A549 (cell line): ENCODE results near the gene FBXL13.

Source experiments
- CEBPB ChIP-seq, 2 experiments: fragments of >200 bp in 1 of 2; sonication (Bioruptor Twin) in 1 of 2; formaldehyde crosslinking in 1 of 2; IDR thresholded peaks; 2 replicates each; pipeline ENCODE4 v1.6.1; 2012 to 2016
- CHD4 ChIP-seq: fragments of 200-600 bp; sonication (generic); IDR thresholded peaks from 2 replicates; pipeline ENCODE4 v1.6.1; 2016; ENCODE audit warnings: antibody characterized with exemption, mild to moderate bottlenecking, borderline replicate concordance
- CTCF ChIP-seq: fragments of >200 bp; sonication (Bioruptor Twin); formaldehyde crosslinking; IDR thresholded peaks from 3 replicates; pipeline ENCODE4 v1.5.1; 2016
- EP300 ChIP-seq, 2 experiments: fragments of >200 bp; sonication (Bioruptor Twin); formaldehyde crosslinking; IDR thresholded peaks; 2 replicates in 1 of 2; 3 replicates in 1 of 2; pipeline ENCODE4 v1.6.1; 2016 to 2017
- JUN ChIP-seq, 2 experiments: fragments of >200 bp; sonication (Bioruptor Twin); formaldehyde crosslinking; IDR thresholded peaks; 2 replicates in 1 of 2; 3 replicates in 1 of 2; pipeline ENCODE4 v1.6.1; 2016 to 2017
- MAFK ChIP-seq: fragments of 450-650 bp; IDR thresholded peaks from 2 replicates; pipeline ENCODE4 v1.6.1; 2014; ENCODE audit not compliant: partially characterized antibody
- PHF8 ChIP-seq: fragments of 200-600 bp; sonication (generic); IDR thresholded peaks from 2 replicates; pipeline ENCODE4 v1.6.1; 2016; ENCODE audit warnings: low read depth, mild to moderate bottlenecking, antibody characterized with exemption, moderate library complexity, borderline replicate concordance
- POLR2A ChIP-seq: IDR thresholded peaks from 2 replicates; pipeline ENCODE4 v1.6.1; 2012; ENCODE audit warnings: mild to moderate bottlenecking, low read length
- POLR2AphosphoS2 ChIP-seq: conservative IDR thresholded peaks from 2 replicates; pipeline ENCODE4 v1.6.1; 2012; ENCODE audit warnings: low read length, improper control_type of control experiment, inconsistent platforms
- RAD21 ChIP-seq, 2 experiments: fragments of >200 bp in 1 of 2; sonication (Bioruptor Twin) in 1 of 2; formaldehyde crosslinking in 1 of 2; IDR thresholded peaks in 1 of 2; conservative IDR thresholded peaks in 1 of 2; 2 replicates in 1 of 2; 3 replicates in 1 of 2; pipeline ENCODE4 v1.6.1; 2012 to 2018; ENCODE audit warnings: inconsistent platforms in 1 of 2
- RFX5 ChIP-seq: fragments of 450-650 bp; IDR thresholded peaks from 2 replicates; pipeline ENCODE4 v1.7.1; 2014; ENCODE audit warnings: antibody characterized with exemption, mild to moderate bottlenecking, moderate library complexity
- SMC3 ChIP-seq: fragments of >200 bp; sonication (Bioruptor Twin); formaldehyde crosslinking; IDR thresholded peaks from 3 replicates; pipeline ENCODE4 v1.6.1; 2018; ENCODE audit warnings: inconsistent platforms

GRCh38 chr7:103116991-103117390 lies 42.4 kb upstream of the FBXL13 start:
- TF ChIP-seq SMC3 (no peak), POLR2AphosphoS2 (no peak), MAFK (no peak), CTCF (no peak), RAD21 (conservative IDR thresholded peaks at IDR 0.05 in 1 of 2, IDR thresholded peaks at IDR 0.05 in 1 of 2) (no peak), JUN (IDR thresholded peaks at IDR 0.05) (no peak), PHF8 (no peak), POLR2A (no peak), CEBPB (IDR thresholded peaks at IDR 0.05) (no peak), EP300 (IDR thresholded peaks at IDR 0.05) (no peak), RFX5 (no peak), CHD4 (no peak)
